ENCODE results near the gene BOK.
"Not testable (repeated sequence)": the region's sequence is repeated elsewhere in the genome, so short reads cannot be mapped to it uniquely, and the experiment has no call there.

Gene BOK

GRCh38 chr2:241574911-241575623 is 16.5 kb downstream of the BOK start:
- DNase-seq, result no peak

- DNase-seq, result no peak
Observed at GRCh38 chr2:241575624-241576292, 17.2 kb downstream of the BOK start.

- DNase-seq, result no peak
Observed at GRCh38 chr2:241576293-241576654, 17.7 kb downstream of the BOK start.

GRCh38 chr2:241577413-241578122 is 19.0 kb downstream of the BOK start:
- no peak for DNase-seq

GRCh38 chr2:241579281-241579680 is 20.7 kb downstream of the BOK start:
- no peak for DNase-seq

DNA sequence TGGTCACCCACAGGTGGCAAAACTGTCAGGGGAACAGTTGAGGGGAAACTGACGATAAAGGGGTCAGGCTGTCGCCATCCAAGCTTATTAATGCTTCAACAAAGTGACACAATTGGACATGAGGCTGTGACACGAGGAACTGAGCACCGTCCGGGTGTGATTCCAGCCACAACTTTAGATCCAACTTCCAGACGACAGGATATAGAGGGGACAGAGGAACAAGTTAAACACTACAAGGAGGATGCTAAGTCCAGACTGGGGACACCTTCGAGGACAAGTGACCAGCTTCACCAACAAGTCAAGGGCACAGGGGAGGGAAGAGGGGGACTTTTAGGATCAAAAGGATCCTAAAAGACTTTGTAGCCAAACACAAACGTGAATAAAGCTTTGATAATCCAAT is 23.8 kb downstream of the BOK start:
- DNase-seq, result no peak

DNA sequence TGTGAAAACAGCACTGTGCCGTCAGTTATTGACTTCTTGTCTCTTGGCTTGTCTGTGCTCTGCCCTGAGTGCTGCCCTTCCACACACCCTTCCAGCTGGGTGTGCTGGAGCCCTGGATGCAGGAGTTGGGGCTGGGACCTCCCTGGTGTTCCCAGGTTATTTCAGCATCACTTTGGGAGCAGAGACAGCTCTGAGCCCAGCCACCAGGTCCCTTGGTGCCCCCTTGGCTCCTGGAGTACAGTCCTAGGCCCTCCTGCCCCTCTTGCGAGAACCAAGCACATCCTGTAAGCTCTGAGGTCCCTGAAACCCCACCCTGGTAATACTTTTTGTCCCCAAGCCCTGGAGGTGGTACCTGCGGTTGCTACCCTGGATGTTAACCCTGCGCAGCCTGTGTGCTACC is 24.3 kb downstream of the BOK start:
- DNase-seq, result no peak

GRCh38 chr2:241584436-241584835 is 25.9 kb downstream of the BOK start:
- DNase-seq, result no peak

- no peak for DNase-seq
Observed at GRCh38 chr2:241586564-241587264, 28.2 kb downstream of the BOK start.

- not testable (repeated sequence) for DNase-seq
Observed at GRCh38 chr2:241589863-241590262, 31.3 kb downstream of the BOK start.

DNA sequence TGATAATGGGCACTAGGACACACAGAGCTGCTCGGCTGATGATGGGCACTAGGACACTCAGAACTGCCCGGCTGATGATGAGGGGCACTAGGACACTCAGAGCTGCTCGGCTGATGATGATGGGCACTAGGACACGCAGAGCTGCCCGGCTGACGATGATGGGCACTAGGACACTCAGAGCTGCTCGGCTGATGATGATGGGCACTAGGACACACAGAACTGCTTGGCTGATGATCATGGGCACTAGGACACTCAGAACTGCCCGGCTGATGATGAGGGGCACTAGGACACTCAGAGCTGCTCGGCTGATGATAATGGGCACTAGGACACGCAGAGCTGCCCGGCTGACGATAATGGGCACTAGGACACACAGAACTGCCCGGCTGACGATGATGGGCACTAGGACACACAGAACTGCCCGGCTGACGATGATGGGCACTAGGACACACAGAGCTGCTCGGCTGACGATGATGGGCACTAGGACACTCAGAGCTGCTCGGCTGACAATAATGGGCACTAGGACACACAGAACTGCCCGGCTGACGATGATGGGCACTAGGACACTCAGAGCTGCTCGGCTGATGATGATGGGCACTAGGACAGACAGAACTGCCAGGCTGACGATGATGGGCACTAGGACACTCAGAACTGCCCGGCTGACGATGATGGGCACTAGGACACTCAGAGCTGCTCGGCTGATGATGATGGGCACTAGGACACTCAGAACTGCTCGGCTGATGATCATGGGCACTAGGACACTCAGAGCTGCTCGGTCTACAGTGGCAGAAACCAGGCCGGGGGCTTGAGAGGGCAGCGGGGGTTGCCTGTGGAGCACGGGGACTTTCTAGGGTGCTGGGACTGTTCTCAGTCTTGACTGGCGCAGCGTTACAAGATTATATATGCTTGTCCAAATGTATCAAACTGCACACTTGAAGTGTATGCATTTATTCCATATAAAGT is 32.2 kb downstream of the BOK start:
- DNase-seq, result not testable (repeated sequence)

GRCh38 chr2:241592126-241592845 is 33.7 kb downstream of the BOK start:
- DNase-seq, result no peak

DNA sequence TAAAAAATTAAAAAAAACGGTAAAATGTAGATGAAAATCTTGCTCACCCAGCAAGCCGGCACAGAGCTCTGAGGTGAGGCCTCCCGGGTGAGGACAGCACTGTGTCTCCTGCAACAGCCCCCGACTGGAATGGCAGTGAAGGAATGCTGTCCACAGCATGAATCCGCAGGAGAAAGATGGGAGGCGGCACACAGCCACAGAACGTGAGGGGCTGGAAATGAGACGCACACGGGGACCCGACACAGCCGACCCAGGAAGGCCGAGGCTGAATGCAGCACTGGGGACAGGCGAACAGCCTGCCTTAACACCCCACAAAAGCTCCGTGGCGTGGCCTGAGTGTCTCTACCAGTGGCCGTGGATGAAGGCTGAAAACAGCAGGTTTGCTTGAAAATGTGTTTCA is 34.7 kb downstream of the BOK start:
- DNase-seq, result no peak

DNA sequence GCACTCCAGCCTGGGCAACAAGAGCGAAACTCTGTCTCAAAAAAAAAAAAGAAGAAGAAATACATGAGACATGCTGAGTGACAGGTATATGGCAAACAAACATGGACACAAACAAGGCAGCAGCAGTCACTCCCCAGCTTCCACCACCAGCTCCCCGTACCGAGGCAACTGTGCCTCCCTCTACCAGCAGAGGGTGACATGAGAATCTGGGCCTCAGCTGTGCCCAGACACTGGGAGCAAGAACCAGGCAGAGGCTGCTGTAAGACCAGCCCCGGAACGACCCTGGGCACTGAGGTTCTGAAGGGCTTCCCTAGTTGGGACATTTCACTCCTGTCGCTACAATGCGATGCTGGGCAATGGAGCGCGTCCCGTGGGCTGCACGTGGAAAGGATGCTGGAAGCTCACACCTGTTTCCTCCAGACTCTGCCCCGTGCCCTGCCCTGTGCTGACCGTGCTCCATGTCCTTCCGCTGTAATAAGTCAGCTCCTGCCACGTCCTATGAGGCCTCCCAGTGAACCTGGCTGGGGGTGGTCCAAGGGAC is 37.1 kb downstream of the BOK start:
- no peak for DNase-seq

- DNase-seq, result no peak
Observed at GRCh38 chr2:241597561-241597960, 39.0 kb downstream of the BOK start.

DNA sequence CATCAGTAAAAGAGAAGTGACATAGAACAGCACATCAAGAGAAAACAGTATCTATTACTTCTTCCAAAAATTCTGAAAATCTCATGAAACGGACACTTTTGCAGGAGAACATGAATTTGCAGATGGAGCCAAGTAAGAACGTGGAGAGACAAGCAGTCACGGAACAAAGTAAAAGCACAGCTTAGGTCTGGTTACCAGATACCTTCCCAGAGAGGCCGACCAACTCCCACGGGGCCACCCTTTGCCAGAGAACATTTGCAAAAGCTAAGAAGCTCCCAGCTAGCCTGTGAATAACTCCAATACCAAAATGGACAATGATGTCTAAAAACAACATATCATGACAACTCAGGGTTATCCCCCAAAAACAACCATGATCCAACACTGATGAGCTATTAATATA is 39.5 kb downstream of the BOK start:
- DNase-seq, result no peak

- no peak for DNase-seq
Observed at GRCh38 chr2:241598487-241598886, 39.9 kb downstream of the BOK start.

- no peak for DNase-seq
Observed at GRCh38 chr2:241599615-241600014, 41.1 kb downstream of the BOK start.

GRCh38 chr2:241601841-241602240 is 43.3 kb downstream of the BOK start:
- DNase-seq, result no peak

DNA sequence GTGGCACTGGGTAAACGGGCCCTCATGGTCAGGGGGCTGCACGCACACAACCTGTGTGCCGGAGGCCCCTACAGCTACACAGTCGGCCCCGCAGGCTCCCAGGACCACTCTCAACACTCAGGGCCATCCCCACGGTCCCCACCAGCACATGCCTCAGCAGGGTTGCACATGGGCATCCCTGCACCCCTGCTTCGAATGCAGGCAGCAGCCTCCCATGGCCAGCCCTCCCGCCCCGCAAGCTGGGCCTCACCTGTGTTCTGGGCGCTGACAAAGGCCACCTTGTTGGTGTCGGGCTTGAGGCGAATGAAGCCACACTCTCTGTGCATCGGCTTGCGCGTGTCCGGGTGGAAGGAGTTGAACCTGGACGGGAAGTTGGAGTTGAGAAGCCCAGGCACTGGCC is 44.2 kb downstream of the BOK start:
- DNase-seq, result no peak

DNA sequence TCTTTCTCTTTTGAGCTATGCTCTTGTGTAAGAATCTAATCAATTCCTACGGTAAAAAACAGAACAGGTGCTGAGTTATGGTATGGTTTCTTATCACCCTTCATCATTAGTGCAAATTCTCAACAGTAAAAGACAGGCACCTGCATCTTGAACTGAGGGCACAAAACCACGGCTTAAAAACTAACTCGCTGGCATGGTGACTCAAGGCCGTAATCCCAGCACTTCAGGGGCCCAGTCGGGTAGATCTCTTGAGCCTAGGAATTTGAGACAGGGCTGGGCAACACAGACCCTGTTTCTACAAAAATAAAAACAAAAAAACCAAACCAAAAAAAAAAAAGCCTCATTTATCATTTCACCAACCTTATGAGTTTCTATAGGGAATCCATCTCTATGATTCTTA is 45.1 kb downstream of the BOK start:
- DNase-seq, result no peak

Data from T-helper 9 cell (primary cell).